NCI-H1436 treated with DMSO at 0.1 percent for 48 hours (cell line): ENCODE results near the gene ZNF175.

Source experiments
- DNase-seq: peaks from one replicate; lab custom pipeline; 2025; lab: John Stamatoyannopoulos, UW

The ZNF175 gene

GRCh38 chr19:51570962-51571575, at the start of gene ZNF175:
ZNF175 (plus strand) TSS chr19:51571283; CDS start chr19:51573330, 2,047 bp downstream.
- DNase-seq, result peak; percentile 95

DNA sequence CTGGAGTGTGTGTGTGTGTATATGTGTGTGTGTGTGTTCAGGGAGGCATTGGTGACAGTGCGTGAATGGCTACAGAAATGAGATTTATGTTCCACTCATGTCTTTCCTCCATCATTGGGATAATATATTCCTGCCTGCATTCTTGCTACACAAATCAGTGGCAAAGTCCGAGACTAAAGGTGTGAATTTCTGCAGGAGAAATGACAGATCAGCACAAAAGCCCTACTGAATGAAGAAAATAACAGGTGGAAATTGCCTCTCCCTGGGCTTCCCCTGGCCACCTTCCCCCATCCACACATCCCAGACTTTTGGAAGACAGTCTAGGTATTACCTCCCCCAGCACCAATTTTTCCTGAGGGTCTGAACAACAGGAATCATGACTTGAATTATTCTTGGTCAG, 49.7 kb upstream of the ZNF175 start:
- no peak for DNase-seq

DNA sequence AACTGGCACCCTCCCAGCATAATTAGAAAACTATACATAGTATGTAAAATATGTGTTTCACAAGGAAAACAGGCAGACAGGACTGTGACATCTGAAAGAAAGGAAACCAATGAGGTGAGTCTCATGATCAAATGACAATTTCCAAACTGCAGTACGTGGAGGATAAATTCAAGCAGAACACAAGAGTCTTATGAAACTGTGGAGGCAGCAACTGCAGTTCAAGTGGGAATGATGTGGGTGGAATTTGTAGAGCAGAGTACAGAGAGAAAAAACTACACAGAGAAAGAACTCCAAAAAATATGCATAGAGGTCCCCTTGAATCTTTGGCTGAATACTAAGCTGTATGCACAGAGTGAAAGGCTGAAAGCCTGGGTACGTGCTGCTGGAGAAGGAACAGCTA, 49.3 kb upstream of the ZNF175 start:
- no peak for DNase-seq

DNA sequence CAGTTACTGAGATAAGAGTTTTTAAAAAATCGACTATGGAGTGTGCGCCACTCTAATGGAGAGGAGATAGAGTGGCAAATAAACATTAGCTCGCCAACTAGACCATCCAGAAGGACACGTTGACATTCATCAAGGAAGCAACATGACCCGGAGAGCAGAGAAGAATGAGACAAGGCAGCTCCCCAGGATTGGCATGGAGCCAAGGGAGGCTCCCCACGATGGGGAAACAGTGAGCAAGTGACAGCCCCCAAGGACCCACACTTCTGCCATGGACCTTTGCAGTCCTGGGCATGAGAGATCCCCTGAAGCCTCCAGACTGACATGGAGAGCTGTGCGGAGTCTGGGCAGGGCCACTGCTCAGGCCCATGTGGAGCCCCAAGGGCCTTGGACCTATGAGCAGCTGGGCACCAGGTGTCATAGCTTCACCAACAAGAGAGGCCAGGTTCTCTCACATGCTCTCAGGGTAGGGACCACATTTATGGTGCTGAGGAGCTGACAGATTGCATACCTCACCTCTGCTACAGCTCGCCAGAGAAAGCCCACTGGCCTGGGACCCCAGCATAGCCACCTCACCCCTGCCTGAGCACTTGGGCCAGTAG, 46.3 kb upstream of the ZNF175 start:
- DNase-seq, result no peak

GRCh38 chr19:51525651-51526050, 45.4 kb upstream of the ZNF175 start:
- no peak for DNase-seq

GRCh38 chr19:51529301-51529700, 41.8 kb upstream of the ZNF175 start:
- no peak for DNase-seq

DNA sequence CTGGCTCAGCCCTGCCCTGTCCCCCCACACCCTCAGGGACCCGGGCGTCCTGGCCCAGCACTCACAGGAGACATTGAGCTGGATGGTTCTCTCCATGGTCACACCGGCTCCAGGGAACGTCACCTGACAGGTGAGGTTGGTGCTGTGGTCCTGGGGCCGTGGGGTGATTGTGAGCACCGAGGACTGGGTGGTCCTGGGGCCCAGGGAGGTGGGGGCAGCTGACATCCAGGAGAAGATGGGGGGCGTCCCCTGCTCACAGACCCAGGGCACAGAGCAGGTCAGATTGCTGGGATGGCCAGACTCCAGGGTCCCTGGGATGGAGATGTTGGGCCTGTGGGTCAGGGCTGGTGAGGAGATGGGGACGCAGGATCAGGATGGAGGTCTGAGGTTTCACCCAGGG, 40.5 kb upstream of the ZNF175 start:
- DNase-seq, result no peak

- no peak for DNase-seq
Measured at GRCh38 chr19:51531349-51532315, 39.5 kb upstream of the ZNF175 start, which contains the start of gene SIGLEC6. SIGLEC6 (minus strand) TSS chr19:51531670; CDS start chr19:51531648, 22 bp downstream.

GRCh38 chr19:51535535-51535934, 35.5 kb upstream of the ZNF175 start:
- DNase-seq, result no peak

GRCh38 chr19:51539821-51540366, 31.2 kb upstream of the ZNF175 start:
- no peak for DNase-seq

DNA sequence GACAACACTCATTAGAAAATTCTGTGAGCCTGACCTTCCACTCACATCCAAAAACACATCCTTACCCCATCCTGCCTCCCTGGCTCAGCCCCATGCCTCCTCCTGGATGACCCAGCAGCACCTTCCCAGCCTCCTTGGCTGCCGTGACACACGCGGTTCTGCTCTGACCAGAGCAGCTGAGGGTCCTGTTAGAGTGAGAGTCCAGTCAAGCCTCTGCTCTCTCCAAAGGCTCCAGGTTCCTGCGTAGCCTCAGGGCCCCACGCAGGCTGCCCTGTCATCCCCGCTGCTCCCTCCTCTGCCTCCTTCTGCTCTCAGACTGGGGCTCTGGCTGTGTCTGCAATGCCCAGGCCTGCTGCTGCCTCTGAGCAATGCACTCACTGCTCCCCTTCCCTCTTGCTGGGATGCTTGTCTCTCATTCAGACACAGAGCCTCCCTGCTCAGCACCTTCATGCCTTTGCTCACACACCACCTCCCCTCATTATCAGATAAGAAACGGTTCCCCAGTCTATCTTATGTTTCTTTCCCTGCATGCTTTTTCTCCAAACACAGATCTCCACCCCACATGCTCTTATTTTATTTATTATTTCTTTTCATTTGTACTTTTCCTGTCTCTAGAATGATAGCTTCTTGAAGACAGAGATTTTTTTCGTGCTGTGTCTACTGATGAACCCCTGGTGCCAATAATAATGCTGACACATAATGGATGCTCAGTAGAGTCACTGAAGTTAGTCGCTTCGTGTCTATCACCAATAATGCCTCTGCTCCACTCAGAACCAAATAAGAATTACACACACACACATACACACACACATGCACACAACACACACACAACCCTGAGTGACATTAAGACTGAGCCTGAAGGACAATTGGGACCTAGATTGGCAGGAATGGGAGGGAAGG, 29.4 kb upstream of the ZNF175 start:
- no peak for DNase-seq

GRCh38 chr19:51542699-51543098, 28.4 kb upstream of the ZNF175 start:
- DNase-seq, result no peak

DNA sequence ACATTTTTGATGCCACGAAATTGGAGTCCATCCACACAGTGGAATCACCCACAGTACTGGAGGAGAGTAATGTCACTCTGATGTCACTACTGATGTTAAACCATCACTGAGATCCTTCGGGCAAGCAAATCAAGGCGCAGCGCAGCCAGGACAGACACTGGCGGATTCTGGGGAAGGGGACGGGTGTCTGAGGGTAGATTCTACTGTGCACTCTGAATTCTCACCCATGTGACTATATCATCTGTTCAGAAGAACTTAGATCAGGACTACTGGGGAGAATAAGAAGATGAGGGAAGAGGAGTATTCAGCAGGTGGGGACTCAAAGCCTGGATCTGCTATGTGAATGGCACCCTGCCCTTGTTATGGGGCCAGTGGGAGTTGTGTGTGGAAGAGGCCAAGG, 27.0 kb upstream of the ZNF175 start:
- DNase-seq, result no peak

GRCh38 chr19:51546107-51546649, 24.9 kb upstream of the ZNF175 start:
- no peak for DNase-seq

GRCh38 chr19:51546650-51547396, 24.3 kb upstream of the ZNF175 start:
- no peak for DNase-seq

DNA sequence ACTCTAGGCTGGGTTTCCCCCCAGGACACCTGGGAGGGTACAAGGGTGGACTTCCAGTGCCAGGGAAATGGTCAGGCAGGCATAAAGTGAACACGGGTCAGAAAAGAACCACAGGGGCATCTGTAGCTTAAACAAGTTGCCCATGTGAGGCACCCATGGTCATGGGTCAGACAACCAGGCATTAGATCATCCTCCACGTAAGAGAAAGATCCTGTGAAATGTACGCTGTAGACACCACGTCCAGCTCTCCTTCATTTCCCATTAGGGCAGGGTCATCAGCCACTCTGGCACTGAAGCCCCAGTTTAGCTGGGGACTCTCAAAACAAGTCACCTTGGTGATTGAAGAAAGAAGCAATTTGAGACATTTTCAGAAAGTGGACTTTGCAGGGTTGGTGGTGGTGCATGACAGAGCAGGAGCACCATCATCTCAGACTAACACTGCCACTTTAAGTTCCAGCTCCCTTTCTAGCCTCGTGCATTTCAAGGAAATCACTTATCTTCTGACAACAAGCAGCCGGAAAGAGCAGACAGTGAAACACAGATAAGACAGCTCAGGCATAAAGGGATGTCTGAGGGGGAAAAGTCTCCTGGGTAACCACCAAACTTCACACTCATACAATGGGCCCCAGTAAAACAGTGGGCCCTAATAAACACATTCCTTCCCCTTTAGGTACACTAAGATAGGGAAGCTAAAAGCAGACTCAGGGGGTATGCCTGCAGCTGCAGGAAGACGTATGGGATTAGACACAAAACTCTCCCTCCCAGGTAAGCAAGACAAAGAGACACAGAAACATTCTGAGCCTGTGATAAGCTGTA, 23.5 kb upstream of the ZNF175 start:
- DNase-seq, result no peak

DNA sequence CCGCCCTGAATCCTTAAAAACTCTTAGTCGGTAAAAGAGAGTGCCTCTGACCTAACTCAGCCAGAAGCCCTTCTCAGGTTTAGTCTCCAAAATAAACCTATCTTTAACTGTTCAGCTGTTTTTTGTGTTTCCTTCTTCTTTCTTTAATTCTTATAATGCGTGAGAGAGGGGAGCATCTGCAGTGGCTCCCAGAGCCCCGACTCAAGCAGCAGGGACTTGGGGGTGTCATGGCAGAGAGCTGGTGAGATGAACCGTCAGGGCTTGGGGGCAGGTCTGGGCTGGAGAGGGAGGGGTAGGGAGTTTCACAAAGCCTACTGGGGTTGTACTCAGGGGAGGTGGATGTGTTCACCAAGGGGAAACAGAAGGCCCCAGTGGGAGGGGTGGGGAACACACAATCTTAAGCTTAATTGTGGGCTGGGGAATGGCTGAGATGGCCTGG, 22.9 kb upstream of the ZNF175 start:
- DNase-seq, result no peak

GRCh38 chr19:51548891-51549305, 22.2 kb upstream of the ZNF175 start:
- no peak for DNase-seq

GRCh38 chr19:51549533-51550324, 21.4 kb upstream of the ZNF175 start:
- no peak for DNase-seq
